ENCODE results near the gene PLEKHS1. TPM values are rescaled to one million over a fixed set of nuclear protein-coding genes. Genes with fewer than 3 reads are reported as not detected.

The PLEKHS1 gene
- total RNA-seq, 1 experiment from 2014 or later, result not detected

DNA sequence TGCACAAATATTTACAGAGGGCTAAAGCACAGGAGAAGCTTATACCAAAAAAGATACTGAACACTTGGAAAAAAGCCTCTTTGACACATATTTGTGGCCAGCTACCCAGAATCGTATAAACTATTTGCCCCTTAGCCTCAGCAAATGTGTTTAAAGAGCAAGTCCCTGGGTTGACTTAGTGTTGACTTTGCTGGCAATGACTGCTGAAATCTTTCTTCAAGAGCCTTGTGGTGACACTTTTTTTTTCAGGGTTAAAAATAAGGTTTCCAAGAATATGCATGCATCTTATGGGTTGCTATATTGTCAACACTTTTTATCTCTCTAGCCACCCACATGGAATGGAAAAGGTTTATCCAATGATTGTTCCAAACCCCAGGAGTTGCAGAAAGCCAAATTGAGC is 14.9 kb upstream of the PLEKHS1 start:
- Histone ChIP-seq H3K79me1 (ENCODE audit: insufficient read depth, low read depth, low read length, poor library complexity, severe bottlenecking) (no peaks in the 10 kb centered on the region), H2BK12ac (ENCODE audit: insufficient read length, low read depth, low read length) (no peak overlapping the region), H3K23me2 (ENCODE audit: insufficient read length, low read depth, low read length, poor library complexity, severe bottlenecking) (no peaks in the 10 kb centered on the region), H3K4me1 (ENCODE audit: insufficient read depth, low read length) (peaks cover 4% of the 10 kb centered on the region; the same call in 1 of the 2 replicates), H2BK15ac (ENCODE audit: low read depth, low read length) (no peak overlapping the region), H2AK5ac (ENCODE audit: insufficient read length, low read length) (no peak overlapping the region), H3K9ac (ENCODE audit: extremely low read depth, insufficient read length, low read length) (no peak overlapping the region), H3K27me3 (ENCODE audit: insufficient read depth, low read length) (no peaks in the 10 kb centered on the region), H2BK5ac (ENCODE audit: insufficient read length, low read length) (no peak overlapping the region), H3K79me2 (ENCODE audit: insufficient read depth, low read length) (no peaks in the 10 kb centered on the region), H4K20me1 (ENCODE audit: control insufficient read depth, insufficient read depth, insufficient read length) (no peaks in the 10 kb centered on the region), H3T11ph (ENCODE audit: low read length) (no peak overlapping the region), H4K8ac (replicated peaks; ENCODE audit: insufficient read length, low read depth, low read length) (no peak overlapping the region), H3K4me2 (ENCODE audit: insufficient read depth, insufficient read length, low read length) (no peak overlapping the region), H3K27ac (ENCODE audit: insufficient read length, low read depth, low read length) (no peak overlapping the region), H3K23ac (ENCODE audit: insufficient read length, low read depth, low read length) (no peak overlapping the region), H2AFZ (ENCODE audit: low read length) (no peak overlapping the region), H2BK120ac (ENCODE audit: low read depth, low read length, poor library complexity, severe bottlenecking) (no peak overlapping the region), H3K14ac (ENCODE audit: insufficient read depth, low read length) (no peak overlapping the region), H4K5ac (ENCODE audit: insufficient read length, low read depth, low read length) (no peak overlapping the region), H3K56ac (ENCODE audit: insufficient read length, low read depth, low read length) (no peak overlapping the region), H3K9me3 (ENCODE audit: control insufficient read depth, low read depth, low read length) (no peaks in the 10 kb centered on the region), H3K4ac (ENCODE audit: low read depth, low read length) (no peak overlapping the region), H2BK20ac (ENCODE audit: low read depth, low read length, poor library complexity, severe bottlenecking) (no peak overlapping the region), H4K91ac (ENCODE audit: insufficient read length, low read depth, low read length) (no peak overlapping the region), H3K18ac (ENCODE audit: insufficient read length, low read depth, low read length) (no peak overlapping the region)
- H3K27me3 Mint-ChIP-seq (ENCODE audit: low read depth), result peaks cover 2% of the 10 kb centered on the region
- no peaks in the 10 kb centered on the region; a peak in 1 of 7 replicates for H3K36me3 Mint-ChIP-seq (ENCODE audit: insufficient read depth in 1 of 3, low read depth in 3 of 3)
- H3K27ac Mint-ChIP-seq, result no peak overlapping the region
- no CpG with 5 or more reads among the region's 1 CpG for WGBS (ENCODE audit: extremely low coverage, insufficient read length, low lambda C conversion rate)
- peaks cover 11 to 12% of the 10 kb centered on the region in 2 experiments for H3K4me1 Mint-ChIP-seq
- no peak overlapping the region for H3K4me3 Mint-ChIP-seq
- TF ChIP-seq CTCF (conservative IDR thresholded peaks at IDR 0.05), result no peak
- no peak for DNase-seq
- H3K9me3 Mint-ChIP-seq, result no peaks in the 10 kb centered on the region
